GM18505 (cell line): Measurements from ENCODE around the gene RHOA.
A peak's percentile ranks its signal among the peaks of the same experiment; 100 is the strongest.

Experiments
- ATAC-seq: cut with Tn5 transposase; IDR thresholded peaks from one replicate; pipeline ENCODE4 v1.9.1; 2021; ENCODE audit not compliant: unreplicated experiment
- POLR2A ChIP-seq: IDR thresholded peaks from 4 replicates; pipeline ENCODE4 v1.6.1; 2011; ENCODE audit warnings: borderline replicate concordance; ENCODE audit not compliant: insufficient read depth, insufficient read length; ENCODE audit errors: extremely low read depth

The RHOA gene

DNA sequence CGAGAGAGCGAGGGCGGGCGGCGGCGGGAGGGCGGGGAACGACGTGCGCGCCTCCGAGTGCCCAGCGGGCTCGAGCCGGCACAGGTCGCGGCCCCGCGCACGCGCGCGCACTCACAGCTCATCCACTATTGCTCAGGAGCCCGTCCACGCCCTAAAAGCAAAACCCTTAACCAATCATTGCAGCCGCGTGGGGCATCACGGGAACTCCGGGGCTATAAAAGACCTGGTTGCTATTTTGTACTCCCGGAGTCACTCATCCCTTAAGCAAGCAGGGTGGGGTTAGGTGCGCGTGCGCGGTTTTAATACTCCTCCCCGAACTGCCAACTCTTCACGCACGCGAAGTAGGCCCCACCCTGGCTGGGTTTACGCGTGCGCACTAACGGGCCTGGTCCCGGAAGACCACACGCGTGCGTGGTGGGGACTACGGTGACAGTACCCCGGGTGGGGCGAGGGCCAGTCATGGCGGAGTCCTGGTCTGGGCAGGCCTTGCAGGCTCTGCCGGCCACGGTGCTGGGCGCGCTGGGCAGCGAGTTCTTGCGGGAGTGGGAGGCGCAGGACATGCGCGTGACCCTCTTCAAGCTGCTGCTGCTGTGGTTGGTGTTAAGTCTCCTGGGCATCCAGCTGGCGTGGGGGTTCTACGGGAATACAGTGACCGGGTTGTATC is at the start of gene RHOA, which contains the start of gene TCTA:
RHOA (minus strand) TSS at position 9 of the 664 bp plus-strand sequence. CDS start 36,387 bp downstream, outside the sequence.
TCTA (plus strand) TSS at position 456 of the 664 bp plus-strand sequence; CDS start at position 460, 4 bp downstream.
- peak; percentile 68 for ATAC-seq
- TF ChIP-seq POLR2A = peak; percentile 99

DNA sequence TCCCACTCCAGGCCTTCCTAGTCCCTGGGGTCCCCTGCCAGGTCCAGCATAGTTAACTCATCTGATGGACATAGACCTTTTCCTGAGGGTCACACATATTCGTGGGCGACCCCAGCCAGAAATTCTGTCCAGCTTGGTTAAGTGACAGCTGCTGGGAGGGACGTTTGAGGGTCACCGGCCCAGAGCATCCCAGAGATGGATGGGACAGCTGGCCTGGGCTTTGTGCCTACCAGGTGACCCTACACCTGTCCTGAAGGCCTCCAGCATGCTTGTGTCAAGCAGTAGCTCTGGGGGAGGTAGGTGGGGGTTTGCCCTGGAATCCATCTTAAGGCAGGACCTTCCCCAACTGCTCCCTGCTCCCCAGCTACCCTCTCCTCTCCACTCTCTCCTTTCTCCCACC is 49.2 kb upstream of the RHOA start:
- ATAC-seq = no peak
- no peak for TF ChIP-seq POLR2A

DNA sequence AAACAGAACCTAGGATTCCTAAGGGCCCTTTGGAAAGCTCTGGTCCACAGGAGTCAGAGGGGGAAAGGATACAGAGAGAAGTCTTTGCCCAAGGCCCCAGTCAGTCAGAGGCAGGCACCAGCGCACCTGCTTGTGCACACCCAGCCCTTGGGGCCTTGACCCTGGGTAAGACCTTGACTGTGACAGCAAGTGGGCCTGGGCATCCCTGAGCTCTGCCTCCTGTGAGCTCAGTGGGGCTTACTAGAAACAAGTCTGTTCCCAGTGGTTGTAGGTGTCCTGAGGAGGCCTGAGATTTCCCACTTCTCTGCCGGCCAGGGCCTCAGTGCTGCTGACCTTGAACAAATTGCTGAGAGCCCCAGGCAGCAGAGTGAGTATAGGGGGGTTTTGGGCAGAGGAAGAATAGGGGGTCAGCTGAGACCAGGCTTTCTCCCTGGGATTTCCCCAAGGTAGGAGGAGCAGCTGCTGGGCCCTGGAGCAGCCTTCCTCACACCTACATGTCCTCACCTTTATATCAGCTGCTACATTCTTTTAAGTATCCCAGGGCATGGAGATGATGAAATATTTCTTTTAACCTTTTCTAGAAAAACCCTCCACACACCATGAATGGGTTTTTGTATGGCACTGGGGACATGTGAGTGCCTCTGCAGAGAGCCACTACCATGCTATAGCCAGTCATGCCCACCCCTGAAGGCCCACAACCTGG is 48.6 kb upstream of the RHOA start:
- no peak for TF ChIP-seq POLR2A
- no peak for ATAC-seq

GRCh38 chr3:49456466-49456865 is 44.7 kb upstream of the RHOA start:
- ATAC-seq = no peak
- TF ChIP-seq POLR2A = no peak

DNA sequence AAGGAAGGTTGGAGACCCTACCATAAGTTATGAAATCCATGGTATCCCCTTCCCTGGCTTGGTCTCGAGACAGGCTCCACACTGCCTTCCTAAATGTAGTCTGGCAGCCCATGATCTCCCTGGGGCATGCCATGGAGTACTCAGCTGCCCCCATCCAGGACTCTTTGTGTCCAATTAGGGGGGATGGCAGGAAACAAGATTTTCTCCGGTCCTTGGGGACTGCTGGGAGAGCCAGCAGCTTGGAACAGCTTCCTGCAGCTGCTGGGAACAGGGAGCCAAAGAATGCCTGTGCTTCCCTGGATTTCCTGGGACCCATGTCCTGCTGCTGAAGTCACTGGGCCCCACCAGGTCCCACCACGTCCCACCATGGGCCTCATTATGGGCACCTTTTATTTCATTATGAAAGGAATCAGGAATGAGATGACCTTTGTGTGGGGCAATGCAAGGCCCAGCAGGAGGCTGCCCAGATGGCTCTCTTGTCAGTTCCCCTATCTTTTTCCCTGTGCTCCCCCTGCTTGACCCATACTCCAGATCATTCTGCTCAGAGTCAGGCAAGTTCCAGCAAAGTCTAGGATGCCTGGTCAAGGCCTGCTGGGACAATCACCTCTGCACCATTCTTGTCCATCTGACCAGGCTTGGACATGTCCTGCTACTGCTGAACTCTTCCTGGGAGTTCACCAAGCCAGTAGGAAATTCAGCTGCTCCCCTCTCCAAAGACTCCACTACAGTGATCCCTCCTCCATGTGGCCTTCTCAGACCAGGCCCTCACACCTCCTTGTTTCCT is 43.3 kb upstream of the RHOA start:
- TF ChIP-seq POLR2A = no peak
- ATAC-seq = no peak

- no peak for ATAC-seq
- no peak for TF ChIP-seq POLR2A
These were observed 42.7 kb upstream of the RHOA start for GRCh38 chr3:49454458-49454857.

- TF ChIP-seq POLR2A = no peak
- ATAC-seq = no peak
These were observed 41.8 kb upstream of the RHOA start for GRCh38 chr3:49453621-49454020.

GRCh38 chr3:49445391-49445790 is 33.6 kb upstream of the RHOA start:
- no peak for ATAC-seq
- TF ChIP-seq POLR2A = no peak

DNA sequence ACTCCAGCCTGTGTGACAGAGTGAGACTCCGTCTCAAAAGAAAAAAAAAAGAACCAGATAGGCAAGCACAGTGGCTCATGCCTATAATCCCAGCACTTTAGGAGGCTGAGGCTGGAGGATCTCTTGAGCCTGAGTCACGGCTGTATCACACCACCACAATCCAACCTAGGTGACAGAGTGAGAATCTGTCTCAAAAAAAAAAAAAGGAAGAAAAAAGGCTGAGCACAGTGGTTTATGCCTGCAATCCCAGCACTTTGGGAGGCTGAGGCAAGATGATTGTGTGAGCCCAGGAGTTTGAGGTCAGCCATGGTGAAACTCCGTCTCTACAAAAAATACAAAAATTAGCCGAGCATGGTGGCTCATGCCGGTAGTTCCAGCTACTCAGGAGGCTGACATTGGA is 23.0 kb upstream of the RHOA start:
- no peak for TF ChIP-seq POLR2A
- no peak for ATAC-seq

GRCh38 chr3:49428752-49429080 is 16.9 kb upstream of the RHOA start:
- no peak for ATAC-seq
- no peak for TF ChIP-seq POLR2A

DNA sequence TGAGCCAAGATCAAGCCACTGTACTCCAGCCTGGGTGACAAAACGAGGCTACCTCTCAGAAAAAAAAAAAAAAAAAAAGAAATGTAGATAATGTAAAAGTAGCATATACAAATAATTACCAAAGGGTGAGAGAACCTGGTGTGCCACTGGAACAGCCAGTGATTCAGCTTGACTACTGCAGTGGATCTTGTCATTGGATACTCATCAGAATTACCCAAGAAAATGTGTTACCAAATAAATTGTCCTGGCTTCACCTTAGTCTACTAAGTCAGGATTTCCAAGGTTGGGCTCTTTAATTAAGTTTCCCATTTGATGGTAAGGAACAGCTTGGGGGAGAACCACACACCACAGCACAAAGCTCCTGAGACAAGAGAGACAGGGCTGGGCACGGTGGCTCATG is 15.8 kb upstream of the RHOA start:
- no peak for TF ChIP-seq POLR2A
- ATAC-seq = no peak

DNA sequence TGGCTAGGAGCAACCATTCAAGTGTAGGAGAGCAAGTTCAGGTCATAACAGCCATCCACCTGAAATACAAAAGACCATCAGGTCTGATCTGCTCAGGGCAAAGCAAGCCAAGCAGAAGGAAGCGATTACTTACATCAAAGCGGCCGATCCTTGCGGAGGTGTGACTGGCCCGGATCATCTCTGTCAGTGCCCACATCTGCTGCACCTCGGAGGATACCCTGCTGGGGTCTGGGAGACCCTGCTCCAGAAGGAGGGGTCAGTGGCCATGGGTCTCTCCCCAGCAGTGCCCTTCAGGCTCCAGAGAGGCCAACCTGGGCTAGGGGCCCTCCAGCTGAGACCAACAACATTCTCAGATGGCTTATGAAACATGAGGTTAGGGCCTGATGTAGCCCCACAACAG is 13.0 kb upstream of the RHOA start:
- TF ChIP-seq POLR2A = no peak
- no peak for ATAC-seq

DNA sequence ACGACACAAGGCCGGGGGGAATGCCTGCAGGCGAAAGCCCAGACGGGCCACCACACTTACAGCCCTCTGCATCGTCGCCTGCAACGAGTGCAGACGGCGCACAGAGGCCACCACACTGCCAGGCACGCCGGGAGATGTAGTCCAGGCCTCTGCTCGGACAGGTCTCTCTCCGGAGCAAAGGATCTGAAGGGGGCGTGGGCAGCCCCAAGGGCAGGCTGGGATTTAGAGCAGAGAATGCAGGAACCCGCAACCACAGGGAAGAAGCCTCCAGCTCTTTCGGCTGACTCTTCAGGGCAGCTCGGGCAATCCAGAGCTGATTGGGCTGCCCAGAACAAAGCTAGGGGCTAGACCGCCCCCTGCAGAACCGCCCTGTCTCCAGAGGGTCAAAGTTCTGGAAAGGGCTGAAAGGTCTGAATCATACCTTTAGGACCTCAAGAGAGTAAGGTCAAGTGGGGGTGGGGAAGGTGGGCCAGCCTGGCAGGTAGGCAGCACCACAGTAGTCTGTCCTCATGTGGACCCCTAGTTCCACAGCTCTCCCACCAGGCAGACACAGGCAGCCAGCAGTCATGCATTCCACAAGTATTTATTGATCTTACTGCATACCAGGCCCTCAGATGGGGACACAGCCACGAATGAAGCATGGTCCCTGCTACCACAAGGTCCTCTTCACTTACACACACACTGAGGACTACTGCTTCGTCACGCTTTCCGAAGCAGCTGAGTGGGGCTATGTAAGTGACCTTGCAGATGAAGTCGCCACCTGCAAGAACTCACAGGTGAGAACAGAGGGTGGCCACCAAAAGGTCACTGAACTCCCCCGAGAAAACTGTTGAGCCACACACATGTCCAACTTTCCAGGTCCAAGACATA is 10.8 kb upstream of the RHOA start, which contains the start of gene AMT:
AMT (minus strand) TSS at position 95 of the 870 bp plus-strand sequence; CDS start at position 72, 23 bp downstream.
- no peak for ATAC-seq
- TF ChIP-seq POLR2A = no peak
